GM13976 (cell line): ENCODE data around the gene SDHB.

Experiments used
- DNase-seq: peaks from one replicate; pipeline ENCODE4 v3.0.0; 2012; ENCODE audit warnings: low spot score
- CTCF ChIP-seq: IDR thresholded peaks from 2 replicates; pipeline ENCODE4 v1.5.1; 2012; ENCODE audit warnings: borderline replicate concordance, mild to moderate bottlenecking; ENCODE audit not compliant: insufficient read depth; ENCODE audit errors: extremely low read depth, missing control alignments, control extremely low read depth
- in situ Hi-C: fragments of 300-500 bp; cut with MboI; formaldehyde crosslinking; loops from one replicate; pipeline ENCODE4 v1.12.0; 2022; ENCODE audit warnings: low sequenced_read_pairs, mixed read lengths, inconsistent platforms; ENCODE audit not compliant: unreplicated experiment

Gene SDHB

GRCh38 chr1:17061486-17061885, 7.7 kb upstream of the SDHB start:
- no peak for TF ChIP-seq CTCF
- DNase-seq: no peak
- in situ Hi-C loops: no loop called here

- DNase-seq: no peak
- no peak for TF ChIP-seq CTCF
- in situ Hi-C loops: no loop called here
These were observed 6.5 kb upstream of the SDHB start for GRCh38 chr1:17060306-17060749.

- DNase-seq: peak; percentile 69
- TF ChIP-seq CTCF: peak; percentile 86
- in situ Hi-C loops: no loop called here
These were observed 5.8 kb upstream of the SDHB start for GRCh38 chr1:17059391-17060305.

DNA sequence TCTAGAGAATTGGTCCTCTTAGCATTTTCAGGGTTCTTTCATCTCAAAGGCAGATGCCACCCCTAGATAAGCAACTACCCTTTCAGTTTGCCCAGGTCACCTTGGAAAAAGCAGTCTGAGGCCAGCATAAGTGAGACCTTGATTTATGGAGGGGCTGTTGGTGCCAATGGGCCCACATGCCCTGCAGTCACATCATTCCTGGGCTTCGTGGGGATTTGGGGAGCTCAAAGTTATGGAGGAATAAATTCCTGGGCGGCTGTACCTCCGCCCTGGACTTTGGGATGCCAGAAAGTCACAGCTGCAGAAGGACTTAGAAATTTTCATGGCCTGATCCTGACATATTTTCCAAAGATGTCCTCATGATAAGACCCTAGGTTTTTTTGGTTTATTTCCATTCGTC, 2.7 kb upstream of the SDHB start:
- no peak for TF ChIP-seq CTCF
- in situ Hi-C loops: no loop called here
- no peak for DNase-seq

GRCh38 chr1:17055801-17056200, 2.0 kb upstream of the SDHB start:
- TF ChIP-seq CTCF: no peak
- in situ Hi-C loops: no loop called here
- no peak for DNase-seq

DNA sequence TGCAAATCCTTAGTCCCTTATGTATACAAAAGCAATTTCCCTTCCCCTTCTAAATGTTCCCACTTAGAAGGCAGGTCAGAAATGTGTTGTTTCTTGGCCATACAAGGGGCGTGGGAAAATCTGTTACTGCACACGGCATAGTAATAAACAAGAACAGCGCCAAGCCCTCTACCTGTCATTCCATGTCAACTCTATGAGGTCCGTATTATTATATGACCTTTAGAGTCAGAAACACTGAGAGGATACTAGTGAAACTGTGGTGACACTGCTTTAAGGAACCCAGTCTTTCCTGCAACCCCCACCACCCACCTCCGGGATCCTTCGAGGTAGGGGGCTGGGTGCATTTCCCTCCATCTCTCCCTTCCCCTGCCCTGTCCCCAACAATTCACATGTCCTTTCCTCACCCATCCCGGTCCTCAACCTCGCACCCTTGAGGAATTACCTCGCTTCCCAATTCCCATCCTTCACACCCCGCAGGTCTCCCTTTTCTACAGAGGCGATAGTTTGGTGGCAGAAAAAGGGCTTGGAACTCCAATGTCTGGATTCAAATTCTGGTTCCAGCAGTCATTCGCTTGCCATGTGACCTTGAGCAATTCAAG, 647 bp downstream of the SDHB start:
- in situ Hi-C loops: no loop called here
- TF ChIP-seq CTCF: no peak
- DNase-seq: no peak

- no peak for TF ChIP-seq CTCF
- in situ Hi-C loops: no loop called here
- DNase-seq: no peak
These were observed 1.2 kb downstream of the SDHB start for GRCh38 chr1:17052641-17053040.
